ENCODE results near the gene ERVFRD-1.
"Not testable (repeated sequence)": the region's sequence is repeated elsewhere in the genome, so short reads cannot be mapped to it uniquely, and the experiment has no call there.

The ERVFRD-1 gene

GRCh38 chr6:11087141-11087812, 24.2 kb downstream of the ERVFRD-1 start:
- not testable (repeated sequence) for DNase-seq

GRCh38 chr6:11085758-11086435, 25.6 kb downstream of the ERVFRD-1 start:
- DNase-seq = no peak

DNA sequence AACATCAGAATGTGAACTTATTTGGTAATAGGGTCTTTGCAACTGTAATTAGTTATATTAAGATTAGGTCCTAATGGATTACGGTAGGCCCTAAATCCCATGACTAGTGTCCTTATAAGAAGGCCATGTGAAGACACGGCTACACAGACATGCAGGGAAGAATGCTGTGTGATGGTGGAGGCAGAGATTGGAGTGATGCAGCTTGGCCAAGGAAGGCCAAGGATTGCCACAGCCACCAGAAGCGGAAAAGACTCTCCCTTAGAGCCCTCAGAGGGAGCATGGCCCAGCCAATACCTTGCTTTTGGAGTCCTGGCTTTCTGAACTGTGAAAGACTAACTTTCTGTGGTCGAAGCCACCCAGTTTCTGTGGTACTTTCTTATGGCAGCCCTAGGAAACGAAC, 27.6 kb downstream of the ERVFRD-1 start:
- no peak for DNase-seq

GRCh38 chr6:11083491-11083890, 28.0 kb downstream of the ERVFRD-1 start:
- no peak for DNase-seq

- no peak for DNase-seq
Measured at GRCh38 chr6:11080296-11080695, 31.2 kb downstream of the ERVFRD-1 start.

- no peak for DNase-seq
Measured at GRCh38 chr6:11078266-11078665, 33.3 kb downstream of the ERVFRD-1 start.

GRCh38 chr6:11076540-11076939, 35.0 kb downstream of the ERVFRD-1 start:
- no peak for DNase-seq

DNA sequence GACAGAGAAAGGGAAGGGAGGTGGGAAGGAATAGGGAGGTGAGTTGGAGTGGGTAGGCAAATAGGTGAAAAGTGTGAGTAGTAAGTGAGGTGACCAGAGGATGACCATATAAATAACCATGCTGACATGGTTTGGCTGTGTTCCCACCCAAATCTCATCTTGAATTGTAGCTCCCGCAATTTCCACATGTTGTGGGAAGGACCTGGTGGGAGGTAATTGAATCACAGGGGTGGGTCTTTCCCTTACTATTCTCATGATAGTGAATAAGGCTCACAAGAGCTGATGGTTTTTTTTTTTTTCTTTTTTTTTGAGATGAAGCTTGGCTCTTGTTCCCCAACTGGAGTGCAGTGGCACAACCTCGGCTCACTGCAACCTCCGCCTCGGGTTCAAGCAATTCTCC, 39.4 kb downstream of the ERVFRD-1 start:
- DNase-seq = no peak

- DNase-seq = no peak
Measured at GRCh38 chr6:11069760-11070159, 41.8 kb downstream of the ERVFRD-1 start.

DNA sequence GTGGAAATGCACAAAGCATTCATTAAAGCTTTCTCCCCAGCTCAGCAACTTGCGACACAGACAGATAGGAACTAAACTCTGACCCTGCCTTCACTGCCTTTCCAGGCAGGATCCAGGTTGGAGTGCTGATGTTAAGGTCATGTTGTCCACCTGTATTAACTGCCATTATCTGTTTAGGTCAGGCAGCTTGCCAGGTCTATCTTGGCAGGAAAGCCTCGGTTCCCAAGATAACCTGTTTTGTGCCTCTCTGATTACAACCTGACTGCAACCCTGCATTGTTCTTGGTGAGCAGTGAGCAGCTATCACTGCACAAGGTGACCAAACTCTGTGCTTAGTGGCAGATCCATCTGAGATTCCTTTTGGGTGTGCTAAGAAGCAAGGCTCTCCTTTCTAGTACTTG, 44.2 kb downstream of the ERVFRD-1 start:
- no peak for DNase-seq

GRCh38 chr6:11066505-11067347, 44.8 kb downstream of the ERVFRD-1 start:
- DNase-seq = no peak

- no peak for DNase-seq
Measured at GRCh38 chr6:11065436-11066202, 45.9 kb downstream of the ERVFRD-1 start.

- DNase-seq = no peak
Measured at GRCh38 chr6:11064836-11065235, 46.7 kb downstream of the ERVFRD-1 start.

- no peak for DNase-seq
Measured at GRCh38 chr6:11062715-11063114, 48.8 kb downstream of the ERVFRD-1 start.

DNA sequence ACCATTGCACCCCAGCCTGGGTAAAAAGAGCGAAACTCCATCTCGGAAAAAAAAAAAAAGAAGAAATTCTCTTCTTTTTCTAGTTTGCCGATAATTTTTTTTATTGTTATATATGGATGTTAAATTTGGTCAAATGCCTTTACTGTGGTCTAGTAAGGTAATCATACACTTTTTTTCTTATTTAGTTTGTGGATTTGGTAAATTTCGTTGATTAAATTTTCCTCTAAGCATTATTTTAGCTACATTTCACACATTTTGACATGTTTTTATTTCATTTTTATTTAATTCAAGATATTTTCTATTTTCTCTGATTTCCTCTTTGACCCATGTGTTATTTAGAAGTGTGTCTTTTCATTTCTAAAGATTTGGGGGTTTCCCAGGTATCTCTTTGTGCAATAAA, 49.4 kb downstream of the ERVFRD-1 start:
- DNase-seq = no peak

DNA sequence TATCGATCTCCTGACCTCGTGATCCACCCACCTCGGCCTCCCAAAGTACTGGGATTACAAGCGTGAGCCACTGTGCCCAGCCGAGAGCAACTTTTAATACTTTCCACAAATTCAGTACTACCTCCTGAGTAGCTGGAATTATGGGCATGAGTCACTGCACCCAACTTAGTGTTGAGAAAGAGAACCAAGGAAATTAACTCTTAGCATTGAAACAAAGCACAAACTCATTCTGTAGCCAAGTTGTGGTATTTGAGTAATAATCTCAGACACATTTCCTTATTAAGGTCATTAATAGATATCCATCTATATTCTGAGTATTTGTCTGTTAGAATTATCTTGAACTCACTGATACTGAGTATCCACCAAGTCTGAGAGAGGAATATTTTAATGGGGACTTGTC, 53.1 kb downstream of the ERVFRD-1 start:
- DNase-seq = no peak

DNA sequence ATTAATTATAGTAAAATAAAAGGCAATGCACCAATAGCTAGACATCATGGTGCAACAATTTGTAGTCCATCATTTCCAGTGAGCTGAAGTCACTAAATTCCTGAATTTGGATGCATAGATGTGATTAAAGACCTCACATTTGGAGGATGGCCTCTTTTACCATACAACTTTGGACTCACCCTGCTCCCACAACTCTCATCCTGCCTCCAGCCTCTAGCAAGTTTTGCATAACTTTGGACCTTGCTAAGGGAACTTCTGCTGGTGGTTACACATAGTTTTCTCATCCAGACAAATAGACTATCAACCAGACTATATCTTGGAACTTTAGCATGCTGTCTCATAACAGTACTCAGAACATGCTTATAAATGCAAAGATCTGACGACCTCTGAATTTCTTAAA, 54.7 kb downstream of the ERVFRD-1 start:
- DNase-seq = no peak

DNA sequence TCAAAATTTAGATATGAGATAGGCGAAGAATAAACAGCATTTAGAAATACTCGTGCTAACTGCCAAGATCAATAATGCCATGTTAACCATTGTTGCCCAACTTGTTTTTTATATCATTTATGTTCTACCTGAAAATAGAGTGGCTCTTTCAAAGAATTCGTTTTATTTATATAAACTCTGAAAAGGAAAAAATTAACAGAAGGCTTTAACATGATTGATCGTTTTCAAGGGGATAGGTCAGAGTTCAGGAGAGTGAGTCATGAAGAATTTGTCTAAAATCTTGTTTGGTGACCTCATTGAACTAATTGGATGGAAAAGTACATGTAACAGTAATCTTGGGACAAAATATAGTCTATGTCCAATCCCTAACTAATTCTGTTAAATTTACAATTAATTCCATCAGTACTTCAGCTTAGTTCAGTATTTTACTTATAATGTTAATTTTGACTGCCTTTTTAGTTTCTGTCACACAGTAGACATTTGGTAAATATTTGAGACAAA, 56.3 kb downstream of the ERVFRD-1 start:
- DNase-seq = no peak

- DNase-seq = no peak
Measured at GRCh38 chr6:11054722-11055121, 56.8 kb downstream of the ERVFRD-1 start.

GRCh38 chr6:11053307-11053706, 58.2 kb downstream of the ERVFRD-1 start:
- no peak for DNase-seq

Measured in NCI-H510A (cell line).